Measurements from ENCODE around the gene WLS. TPM values are rescaled to one million over a fixed set of nuclear protein-coding genes. Genes with fewer than 3 reads are reported as not detected.

WLS gene
- total and polyA plus RNA-seq, 10 of the 15 experiments (the other 5 are each of a cell fraction or from before 2014, with no cell fraction given) = 0.04 to 0.36 TPM; not detected in 8

DNA sequence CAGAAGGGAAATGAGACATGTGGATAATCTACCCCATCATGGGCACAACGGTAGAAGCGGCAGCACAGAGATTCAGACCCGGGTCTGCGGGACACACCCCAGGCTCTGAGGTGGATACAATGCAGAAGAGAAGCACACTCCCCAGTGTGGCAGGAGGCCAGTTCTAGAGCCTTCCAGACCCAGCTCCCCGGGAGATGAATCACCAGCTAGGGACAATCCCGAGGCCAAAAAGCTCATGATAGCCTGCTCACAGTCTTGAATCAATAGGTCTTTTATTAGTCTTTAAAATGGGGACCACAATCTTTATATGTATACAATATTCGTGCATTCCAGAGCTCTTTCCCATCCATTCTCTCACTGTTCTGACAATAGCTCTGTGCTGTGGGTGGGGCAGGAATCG is 124.6 kb downstream of the WLS start:
- POLR2A ChIA-PET = no interaction called here
- no peaks in the 10 kb centered on the region for H3K9me3 ChIP-seq (replicated peaks; ENCODE audit: control insufficient read depth, insufficient read depth, low read length)
- SMC1A ChIA-PET (ENCODE audit: uncharacterized antibody, unreplicated experiment) = interaction anchor here (0.6 to 2.5 kb wide), 8 partner anchors 9 to 258 kb away, joined by 3 to 14 read pairs (median 4); no protein-coding TSS in a partner anchor
- no TSS peak for BruUV-seq (replicated peaks)
- H3K79me2 ChIP-seq (ENCODE audit: control insufficient read depth, insufficient read depth, low read length) = no peaks in the 10 kb centered on the region
- RAD21 ChIA-PET (ENCODE audit: unreplicated experiment) = interaction anchor here (1.2 to 1.5 kb wide), 2 partner anchors 254 to 257 kb away, joined by 4 read pairs; no protein-coding TSS in a partner anchor
- H3K4me3 ChIP-seq = no peak overlapping the region
- DNase-seq (ENCODE audit: low read depth, low spot score) (no peak), FAIRE-seq (no peak), ATAC-seq (no peak)
- H3K4me2 ChIP-seq (ENCODE audit: control insufficient read depth, insufficient read depth) = no peak overlapping the region
- intact Hi-C loops (cut with micrococcal nuclease; ENCODE audit: unreplicated experiment) (no loop called here), in situ Hi-C loops (cut with MboI) (no loop called here)
- H4K20me1 ChIP-seq (ENCODE audit: control insufficient read depth, insufficient read depth) = no peaks in the 10 kb centered on the region
- H3K27me3 ChIP-seq (replicated peaks in 1 of 2; ENCODE audit: control insufficient read depth in 2 of 2, insufficient read depth in 2 of 2, low read length in 1 of 2) = no peaks in the 10 kb centered on the region; a peak in 1 of 4 replicates
- TF ChIP-seq KAT2A (conservative IDR thresholded peaks at IDR 0.05; ENCODE audit: control insufficient read depth, low read depth, low read length) = no peak
- TF ChIP-seq, protein P1, sequence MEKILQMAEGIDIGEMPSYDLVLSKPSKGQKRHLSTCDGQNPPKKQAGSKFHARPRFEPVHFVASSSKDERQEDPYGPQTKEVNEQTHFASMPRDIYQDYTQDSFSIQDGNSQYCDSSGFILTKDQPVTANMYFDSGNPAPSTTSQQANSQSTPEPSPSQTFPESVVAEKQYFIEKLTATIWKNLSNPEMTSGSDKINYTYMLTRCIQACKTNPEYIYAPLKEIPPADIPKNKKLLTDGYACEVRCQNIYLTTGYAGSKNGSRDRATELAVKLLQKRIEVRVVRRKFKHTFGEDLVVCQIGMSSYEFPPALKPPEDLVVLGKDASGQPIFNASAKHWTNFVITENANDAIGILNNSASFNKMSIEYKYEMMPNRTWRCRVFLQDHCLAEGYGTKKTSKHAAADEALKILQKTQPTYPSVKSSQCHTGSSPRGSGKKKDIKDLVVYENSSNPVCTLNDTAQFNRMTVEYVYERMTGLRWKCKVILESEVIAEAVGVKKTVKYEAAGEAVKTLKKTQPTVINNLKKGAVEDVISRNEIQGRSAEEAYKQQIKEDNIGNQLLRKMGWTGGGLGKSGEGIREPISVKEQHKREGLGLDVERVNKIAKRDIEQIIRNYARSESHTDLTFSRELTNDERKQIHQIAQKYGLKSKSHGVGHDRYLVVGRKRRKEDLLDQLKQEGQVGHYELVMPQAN (conservative IDR thresholded peaks at IDR 0.05) = no peak
- TF ChIP-seq, protein P2, sequence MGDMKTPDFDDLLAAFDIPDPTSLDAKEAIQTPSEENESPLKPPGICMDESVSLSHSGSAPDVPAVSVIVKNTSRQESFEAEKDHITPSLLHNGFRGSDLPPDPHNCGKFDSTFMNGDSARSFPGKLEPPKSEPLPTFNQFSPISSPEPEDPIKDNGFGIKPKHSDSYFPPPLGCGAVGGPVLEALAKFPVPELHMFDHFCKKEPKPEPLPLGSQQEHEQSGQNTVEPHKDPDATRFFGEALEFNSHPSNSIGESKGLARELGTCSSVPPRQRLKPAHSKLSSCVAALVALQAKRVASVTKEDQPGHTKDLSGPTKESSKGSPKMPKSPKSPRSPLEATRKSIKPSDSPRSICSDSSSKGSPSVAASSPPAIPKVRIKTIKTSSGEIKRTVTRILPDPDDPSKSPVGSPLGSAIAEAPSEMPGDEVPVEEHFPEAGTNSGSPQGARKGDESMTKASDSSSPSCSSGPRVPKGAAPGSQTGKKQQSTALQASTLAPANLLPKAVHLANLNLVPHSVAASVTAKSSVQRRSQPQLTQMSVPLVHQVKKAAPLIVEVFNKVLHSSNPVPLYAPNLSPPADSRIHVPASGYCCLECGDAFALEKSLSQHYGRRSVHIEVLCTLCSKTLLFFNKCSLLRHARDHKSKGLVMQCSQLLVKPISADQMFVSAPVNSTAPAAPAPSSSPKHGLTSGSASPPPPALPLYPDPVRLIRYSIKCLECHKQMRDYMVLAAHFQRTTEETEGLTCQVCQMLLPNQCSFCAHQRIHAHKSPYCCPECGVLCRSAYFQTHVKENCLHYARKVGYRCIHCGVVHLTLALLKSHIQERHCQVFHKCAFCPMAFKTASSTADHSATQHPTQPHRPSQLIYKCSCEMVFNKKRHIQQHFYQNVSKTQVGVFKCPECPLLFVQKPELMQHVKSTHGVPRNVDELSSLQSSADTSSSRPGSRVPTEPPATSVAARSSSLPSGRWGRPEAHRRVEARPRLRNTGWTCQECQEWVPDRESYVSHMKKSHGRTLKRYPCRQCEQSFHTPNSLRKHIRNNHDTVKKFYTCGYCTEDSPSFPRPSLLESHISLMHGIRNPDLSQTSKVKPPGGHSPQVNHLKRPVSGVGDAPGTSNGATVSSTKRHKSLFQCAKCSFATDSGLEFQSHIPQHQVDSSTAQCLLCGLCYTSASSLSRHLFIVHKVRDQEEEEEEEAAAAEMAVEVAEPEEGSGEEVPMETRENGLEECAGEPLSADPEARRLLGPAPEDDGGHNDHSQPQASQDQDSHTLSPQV (IDR thresholded peaks at IDR 0.05) = no peak
- no peak for TF ChIP-seq FOXM1 (IDR thresholded peaks at IDR 0.05; ENCODE audit: low read depth, low read length)
- no peak for TF ChIP-seq NR2F1 (conservative IDR thresholded peaks at IDR 0.05)
- no peak for TF ChIP-seq JUNB (IDR thresholded peaks at IDR 0.05)
- 19% methylated on average over 8 of the region's 8 CpGs for WGBS (ENCODE audit: insufficient coverage, insufficient replicate concordance, low lambda C conversion rate, missing lambda C conversion rate)
- H2AFZ ChIP-seq (ENCODE audit: control insufficient read depth, low read depth, low read length) = no peak overlapping the region
- CTCF ChIA-PET = interaction anchor here (0.9 to 4.1 kb wide), 9 partner anchors 9 to 343 kb away, joined by 3 to 23 read pairs (median 9); no protein-coding TSS in a partner anchor
- no peak overlapping the region for H3K9ac ChIP-seq (ENCODE audit: control insufficient read depth, insufficient read depth, low read length)
- no peaks in the 10 kb centered on the region for H3K4me1 ChIP-seq (ENCODE audit: control insufficient read depth, insufficient read depth, low read length)
- H3K36me3 ChIP-seq (ENCODE audit: control insufficient read depth in 2 of 2, insufficient read depth in 2 of 2, low read length in 1 of 2) = no peaks in the 10 kb centered on the region; a peak in 1 of 4 replicates
- no peak overlapping the region for H3K27ac ChIP-seq (ENCODE audit: control insufficient read depth, insufficient read depth)

Data from GM12878 (cell line).